HG02981 (cell line): ENCODE measurements around the gene POMGNT1.
"Not testable (repeated sequence)": the region's sequence is repeated elsewhere in the genome, so short reads cannot be mapped to it uniquely, and the experiment has no call there.

Source experiments
- ATAC-seq: cut with Tn5 transposase; IDR thresholded peaks from one replicate; pipeline ENCODE4 v1.9.1; 2021; ENCODE audit warnings: mild to moderate bottlenecking, moderate library complexity; ENCODE audit not compliant: unreplicated experiment

POMGNT1 gene

DNA sequence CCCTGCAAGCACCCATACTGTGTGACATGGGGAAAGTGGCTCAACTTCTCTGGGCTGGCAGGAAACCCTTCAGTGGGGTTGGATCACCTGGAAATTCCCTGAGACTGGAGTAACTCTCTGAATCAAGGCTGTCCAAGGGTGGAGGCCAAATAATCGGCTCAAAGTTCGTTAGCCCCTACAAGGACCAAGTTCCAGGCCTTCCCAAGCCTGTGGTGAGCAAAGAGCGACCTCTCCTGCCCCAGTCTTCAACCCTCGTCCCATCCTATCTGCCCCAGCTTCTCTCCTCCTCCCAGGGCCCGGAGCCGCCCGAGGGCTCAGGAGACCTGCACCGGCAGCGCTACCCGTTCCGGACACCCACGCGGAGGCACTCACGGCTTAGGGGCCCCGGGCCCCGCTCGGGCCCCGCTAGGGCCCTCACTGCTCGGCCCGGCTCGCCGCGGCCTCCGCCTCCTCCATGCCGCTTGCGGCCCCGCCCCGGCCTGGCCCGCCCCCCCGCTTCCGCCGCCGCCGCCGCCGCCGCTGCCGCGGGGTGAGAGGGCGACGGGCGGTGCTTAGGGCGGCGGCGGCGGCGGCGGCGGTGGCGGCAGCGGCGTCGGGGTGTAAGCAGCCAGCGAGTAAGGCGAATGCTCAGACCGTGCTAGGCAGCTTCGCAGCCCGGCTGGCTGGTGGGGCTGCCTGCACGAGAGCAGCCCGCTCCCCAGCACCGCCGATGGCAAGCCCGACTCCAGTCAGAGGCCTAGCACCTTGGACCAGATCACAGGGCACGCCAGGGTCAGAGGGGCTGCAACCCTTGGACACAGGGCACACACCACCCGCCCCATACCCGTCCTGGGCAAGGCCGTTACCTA, at the start of gene POMGNT1:
Gene POMGNT1 (minus strand): TSS at position 471 of the 848 bp plus-strand sequence. CDS start 613 bp downstream, outside the sequence.
- ATAC-seq = peak; percentile 77

DNA sequence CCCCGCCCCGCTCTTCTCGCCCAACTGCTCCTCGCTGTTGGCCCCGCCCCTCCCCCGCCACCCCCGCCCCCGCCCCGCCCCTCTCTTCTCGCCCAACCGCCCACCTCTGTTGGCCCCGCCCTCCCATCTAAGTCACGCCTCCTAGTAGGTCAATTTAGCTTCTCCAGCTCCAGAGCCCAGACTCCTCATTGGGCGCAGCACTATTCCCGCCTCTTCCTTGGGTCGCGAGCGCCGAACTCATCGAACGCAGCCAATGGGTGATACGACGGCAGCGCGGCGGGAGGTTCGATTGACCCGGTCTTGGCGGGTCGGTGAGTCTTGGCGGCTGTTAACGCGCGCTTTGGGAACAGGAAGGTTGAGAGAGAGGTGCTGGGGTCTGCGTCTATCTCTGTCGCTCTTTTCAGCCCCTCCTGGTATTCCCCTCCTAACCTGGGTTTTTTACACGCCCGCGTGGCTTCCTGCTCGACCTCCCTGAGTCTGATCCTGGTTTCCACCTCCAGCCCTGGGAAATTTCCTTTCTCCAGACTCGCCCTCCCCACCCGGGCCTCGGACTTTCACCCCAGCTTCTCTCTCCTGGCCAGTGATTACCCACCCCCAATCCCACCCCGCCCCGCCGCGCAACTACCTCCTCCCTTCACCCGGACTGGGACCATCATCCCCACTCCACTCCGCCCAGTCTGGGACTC, 49.3 kb upstream of the POMGNT1 start, which contains the start of gene RAD54L:
Gene RAD54L (plus strand): TSS at position 328 of the 686 bp plus-strand sequence. CDS start 643 bp downstream, outside the sequence.
- peak; percentile 95 for ATAC-seq

DNA sequence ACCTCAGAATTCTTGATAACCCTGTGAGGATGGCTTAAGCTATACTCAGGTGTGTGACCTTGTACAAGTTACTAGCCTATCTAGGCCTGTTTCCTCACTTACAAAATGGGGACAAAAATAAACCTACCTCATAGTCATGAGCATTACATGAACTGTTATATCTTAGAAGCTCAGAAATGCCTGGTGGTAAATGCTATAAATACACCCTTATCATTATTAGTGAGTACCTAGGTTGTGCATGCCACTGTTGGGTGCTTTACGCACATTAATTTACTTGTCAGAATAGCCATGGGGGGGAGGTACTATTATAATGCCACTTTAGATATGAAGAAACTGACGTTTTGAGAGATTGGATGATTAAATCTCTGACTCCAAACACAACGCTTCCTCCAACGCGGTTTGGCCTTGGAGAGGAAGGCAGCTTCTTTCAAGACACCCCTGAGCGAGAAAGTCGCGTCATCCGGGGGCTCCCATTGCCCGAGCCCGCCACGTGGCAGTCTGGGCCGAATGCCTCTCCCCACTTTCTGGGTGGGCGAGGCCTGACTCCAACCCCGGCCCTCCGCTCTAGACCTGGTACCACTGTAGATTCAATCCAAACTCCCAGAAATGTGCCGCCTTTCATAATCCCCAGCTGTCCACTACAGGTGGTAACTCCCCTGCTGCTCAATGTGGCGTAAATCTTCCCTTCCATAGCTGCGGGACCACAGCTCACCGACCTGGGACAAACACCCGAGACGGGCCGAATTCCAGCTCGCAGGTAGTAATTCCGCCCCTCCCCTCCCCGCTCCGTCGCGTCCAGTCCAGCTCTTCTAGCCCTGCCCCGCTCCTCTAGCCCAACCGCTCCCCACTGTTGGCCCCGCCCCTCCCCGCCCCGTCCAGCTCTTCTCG, 48.6 kb upstream of the POMGNT1 start:
- ATAC-seq = peak; percentile 51

DNA sequence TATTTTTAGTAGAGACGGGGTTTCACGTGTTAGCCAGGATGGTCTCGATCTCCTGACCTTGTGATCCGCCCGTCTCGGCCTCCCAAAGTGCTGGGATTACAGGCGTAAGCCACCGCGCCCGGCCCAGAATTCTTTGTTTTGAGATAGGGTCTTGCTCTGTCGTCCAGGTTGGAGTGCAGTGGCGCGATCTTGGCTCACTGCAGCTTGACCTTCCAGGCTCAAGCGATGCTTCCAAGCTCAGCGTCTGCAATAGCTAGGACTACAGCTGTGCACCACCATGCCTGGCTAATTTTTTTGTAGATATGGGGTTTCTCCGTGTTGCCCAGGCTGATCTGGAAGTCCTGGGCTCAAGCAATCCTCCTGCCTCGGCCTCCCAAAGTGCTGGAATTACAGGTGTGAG, 47.9 kb upstream of the POMGNT1 start:
- ATAC-seq = not testable (repeated sequence)

DNA sequence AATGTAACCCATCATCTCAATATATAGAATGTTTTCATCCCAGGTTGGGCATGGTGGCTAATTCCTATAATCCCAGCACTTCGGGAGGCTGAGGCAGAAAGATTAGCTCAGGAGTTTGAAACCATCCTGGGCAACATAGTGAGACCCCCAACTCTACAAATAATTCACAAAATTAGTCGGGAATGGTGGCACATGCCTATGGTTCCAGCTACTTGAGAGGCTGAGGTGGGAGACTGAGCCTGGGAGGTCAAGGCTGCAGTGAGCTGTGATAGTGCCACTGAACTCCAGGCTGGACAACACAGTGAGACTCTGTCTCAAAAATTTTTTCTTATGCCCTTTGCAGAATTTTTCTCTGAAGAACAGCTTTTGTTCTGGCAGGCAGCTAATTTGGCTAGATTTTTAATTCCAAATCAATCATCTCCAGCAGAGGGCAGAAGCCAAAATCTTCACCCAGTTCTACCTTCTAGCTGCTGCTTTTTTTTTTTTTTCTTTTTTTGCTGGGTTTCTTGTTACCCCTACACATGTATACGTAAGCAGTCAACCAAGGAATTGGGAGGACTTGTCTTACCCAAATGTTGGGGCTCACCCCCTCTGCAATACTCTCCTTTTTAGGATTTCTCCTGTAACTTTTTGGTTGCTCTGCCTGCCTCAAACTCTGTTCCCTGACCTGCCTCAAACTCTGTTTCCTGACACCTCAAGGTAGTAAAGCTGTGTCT, 46.6 kb upstream of the POMGNT1 start:
- ATAC-seq = no peak

DNA sequence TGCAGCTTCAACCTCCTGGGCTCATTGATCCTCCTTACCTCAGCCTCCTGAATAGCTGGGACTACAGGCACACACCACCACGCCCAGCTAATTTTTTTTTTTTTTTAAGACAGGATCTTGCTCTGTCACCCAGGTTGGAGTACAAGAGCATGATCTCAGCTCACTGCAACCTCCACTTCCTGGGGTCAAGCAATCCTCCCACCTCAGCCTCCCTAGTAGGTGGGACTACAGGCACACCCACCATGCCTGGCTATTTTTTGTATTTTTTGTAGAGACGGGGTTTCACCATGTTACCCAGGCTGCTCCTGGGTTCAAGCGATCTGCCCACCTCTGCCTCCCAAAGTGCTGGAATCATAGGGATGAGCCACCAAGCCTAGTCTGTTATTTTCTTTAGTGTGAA, 45.6 kb upstream of the POMGNT1 start:
- ATAC-seq = not testable (repeated sequence)

DNA sequence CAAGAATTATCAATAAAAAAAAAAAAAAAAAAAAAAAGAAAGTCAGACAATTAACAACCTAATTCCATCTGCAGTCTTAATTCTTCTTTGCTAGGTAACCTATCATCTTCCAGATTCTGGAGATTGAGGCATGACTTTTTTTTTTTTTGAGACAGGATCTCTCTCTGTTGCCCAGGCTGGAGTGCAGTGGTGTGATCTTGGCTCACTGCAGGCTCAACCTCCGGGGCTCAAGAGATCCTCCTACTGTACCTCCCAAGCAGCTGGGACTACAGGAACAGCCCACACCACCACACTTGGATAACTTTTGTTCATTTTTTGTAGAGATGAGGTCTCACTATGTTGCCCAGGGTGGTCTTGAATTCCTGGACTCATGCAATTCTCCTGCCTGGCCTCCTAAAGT, 44.7 kb upstream of the POMGNT1 start:
- no peak for ATAC-seq

DNA sequence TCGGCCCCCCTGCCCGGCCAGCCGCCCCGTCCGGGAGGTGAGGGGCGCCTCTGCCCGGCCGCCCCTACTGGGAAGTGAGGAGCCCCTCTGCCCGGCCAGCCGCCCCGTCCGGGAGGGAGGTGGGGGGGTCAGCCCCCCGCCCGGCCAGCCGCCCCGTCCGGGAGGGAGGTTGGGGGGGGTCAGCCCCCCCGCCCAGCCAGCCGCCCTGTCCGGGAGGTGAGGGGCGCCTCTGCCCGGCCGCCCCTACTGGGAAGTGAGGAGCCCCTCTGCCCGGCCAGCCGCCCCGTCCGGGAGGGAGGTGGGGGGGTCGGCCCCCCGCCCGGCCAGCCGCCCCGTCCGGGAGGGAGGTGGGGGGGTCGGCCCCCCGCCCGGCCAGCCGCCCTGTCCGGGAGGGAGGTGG, 43.5 kb upstream of the POMGNT1 start:
- ATAC-seq = not testable (repeated sequence)

DNA sequence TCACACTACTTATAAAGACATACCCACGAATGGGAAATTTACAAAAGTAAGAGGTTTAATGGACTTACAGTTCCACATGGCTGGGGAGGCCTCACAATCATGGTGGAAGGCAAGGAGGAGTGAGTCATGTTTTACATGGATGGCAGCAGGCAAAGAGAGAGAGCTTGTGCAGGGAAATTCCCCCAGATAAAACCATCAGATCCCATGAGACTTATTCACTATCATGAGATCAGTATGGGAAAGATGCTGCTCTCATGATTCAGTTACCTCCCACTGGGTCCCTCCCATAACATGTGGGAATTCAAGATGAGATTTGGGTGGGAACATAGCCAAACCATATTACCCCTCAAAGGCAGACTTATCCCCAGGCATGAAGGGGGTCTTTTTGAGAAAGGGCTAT, 40.6 kb upstream of the POMGNT1 start:
- not testable (repeated sequence) for ATAC-seq

DNA sequence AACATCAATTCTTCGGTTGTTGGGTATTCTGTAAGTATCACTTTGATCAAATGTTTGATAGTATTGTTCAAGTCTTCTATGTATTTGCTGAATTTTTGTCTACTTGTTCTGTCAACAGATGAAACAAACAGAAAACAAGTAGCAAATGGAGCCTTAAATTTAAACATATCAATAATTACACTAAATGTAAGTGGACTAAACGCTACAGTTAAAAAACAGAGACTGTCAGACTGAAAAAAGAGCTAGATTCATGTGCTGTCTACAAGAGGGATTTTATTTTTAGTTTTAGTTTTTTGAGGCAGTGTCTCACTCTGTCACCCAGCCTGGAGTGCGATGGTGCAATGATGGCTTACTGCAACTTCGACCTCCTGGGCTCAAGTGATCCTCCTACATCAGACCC, 38.6 kb upstream of the POMGNT1 start:
- ATAC-seq = no peak

DNA sequence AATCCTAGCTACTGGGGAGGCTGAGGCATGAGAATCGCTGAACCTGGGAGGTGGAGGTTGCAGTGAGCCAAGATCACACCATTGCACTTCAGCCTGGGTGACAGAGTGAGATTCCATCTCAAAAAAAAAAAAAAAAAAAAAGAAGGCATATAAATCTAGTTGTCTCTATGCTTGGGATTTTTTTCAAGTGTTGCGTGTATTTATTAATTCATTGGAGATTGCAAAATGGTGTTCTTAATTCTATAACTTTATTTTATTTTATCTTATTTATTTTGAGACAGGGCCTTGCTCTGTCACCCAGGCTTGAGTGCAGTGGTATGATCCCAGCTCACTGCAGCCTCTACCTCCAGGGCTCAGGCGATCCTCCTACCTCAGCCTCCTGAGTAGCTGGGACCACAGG, 33.0 kb upstream of the POMGNT1 start:
- not testable (repeated sequence) for ATAC-seq

DNA sequence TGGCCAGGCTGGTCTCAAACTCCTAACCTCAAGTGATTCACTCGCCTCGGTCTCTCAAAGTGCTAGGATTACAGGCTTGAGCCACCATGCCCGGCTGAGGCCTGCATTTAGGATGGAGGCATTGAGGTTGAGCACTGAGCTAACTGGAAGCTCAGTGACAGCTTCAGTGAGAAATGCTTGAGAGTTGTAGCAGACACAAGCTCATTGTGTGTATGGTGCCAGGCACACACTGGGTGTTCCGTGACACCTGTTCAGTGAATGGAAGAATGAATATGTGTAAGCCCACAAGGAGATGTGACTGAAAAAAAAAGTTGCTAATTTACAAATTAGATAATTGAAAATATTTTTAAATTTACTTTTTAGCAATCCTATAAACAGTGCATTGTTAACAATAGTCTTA, 26.7 kb upstream of the POMGNT1 start:
- ATAC-seq = no peak

DNA sequence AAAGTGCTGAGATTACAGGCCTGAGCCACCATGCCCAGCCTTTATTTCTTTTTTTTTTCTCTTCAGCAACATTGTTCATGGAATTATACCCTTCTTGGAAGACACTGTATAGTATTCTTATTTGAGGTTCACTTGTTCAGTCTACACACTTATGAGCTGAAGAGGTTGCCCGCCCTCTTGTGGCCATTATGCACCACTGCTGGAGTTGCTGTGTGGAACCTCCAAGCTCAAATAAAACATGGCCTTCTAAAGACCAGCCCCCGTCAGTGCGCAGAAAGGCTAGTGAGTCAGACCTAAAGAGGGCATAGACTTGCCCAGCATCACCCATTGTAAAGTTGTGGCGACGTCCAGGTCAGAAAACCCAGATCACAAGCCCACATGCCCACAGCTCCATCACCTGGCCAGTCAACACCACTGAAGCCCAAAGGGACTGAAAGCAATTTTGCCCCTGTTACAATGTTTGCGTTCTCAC, 25.3 kb upstream of the POMGNT1 start:
- peak; percentile 80 for ATAC-seq

DNA sequence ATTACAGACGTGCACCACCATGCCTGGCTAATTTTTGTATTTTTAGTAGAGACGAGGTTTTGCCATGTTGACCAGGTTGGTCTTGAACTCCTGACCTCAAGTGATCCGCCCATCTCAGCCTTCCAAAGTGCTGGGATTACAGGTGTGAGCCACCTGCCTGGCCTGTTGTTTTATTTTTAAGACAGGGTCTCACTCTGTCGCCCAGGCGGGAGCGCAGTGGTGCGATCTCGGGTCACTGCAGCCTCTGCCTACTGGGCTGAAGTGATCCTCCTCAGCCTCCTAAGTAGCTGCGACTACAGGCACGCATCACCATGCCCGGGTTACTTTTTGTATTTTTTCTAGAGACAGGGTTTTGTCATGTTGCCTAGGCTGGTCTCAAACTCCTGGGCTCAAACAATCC, 24.8 kb upstream of the POMGNT1 start:
- ATAC-seq = not testable (repeated sequence)

DNA sequence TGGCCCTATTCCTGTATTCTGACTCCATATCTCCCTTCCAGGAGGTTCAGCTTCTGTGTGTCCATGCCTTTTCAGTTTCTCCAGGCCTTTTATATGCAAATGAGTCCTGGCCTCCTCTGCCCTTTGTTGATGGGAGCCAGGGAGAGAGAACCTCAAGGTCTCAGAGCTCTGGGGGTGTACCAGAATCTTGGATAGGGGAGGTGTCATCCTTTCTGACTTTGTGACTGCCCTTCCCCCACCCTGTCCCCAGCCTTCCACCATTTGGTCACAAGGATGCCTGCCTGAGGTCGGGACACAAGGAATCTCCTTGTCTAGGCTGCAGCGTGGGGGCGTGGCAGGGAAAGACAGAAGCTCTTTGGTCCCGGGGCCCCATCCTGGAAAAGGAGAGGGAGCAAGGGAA, 23.5 kb upstream of the POMGNT1 start:
- ATAC-seq = no peak

DNA sequence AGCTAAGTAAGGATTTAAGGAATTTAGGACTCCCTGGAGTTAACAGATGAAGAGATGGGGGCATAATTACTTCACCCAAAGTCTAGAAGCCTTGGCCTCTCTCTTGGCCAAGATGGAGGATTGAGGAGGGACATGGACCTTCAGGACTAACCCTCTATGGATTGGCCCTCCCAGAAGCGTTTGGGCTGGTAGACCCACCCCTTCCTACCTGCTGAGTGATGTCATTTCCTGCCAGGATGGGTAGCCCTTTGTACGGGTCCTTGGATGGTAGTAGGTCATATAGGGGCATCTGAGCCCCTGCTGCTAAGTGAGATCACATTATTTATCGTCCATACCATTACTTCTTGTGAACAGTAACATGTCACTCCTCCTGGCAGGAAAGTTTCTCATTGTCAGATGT, 22.6 kb upstream of the POMGNT1 start:
- ATAC-seq = no peak

DNA sequence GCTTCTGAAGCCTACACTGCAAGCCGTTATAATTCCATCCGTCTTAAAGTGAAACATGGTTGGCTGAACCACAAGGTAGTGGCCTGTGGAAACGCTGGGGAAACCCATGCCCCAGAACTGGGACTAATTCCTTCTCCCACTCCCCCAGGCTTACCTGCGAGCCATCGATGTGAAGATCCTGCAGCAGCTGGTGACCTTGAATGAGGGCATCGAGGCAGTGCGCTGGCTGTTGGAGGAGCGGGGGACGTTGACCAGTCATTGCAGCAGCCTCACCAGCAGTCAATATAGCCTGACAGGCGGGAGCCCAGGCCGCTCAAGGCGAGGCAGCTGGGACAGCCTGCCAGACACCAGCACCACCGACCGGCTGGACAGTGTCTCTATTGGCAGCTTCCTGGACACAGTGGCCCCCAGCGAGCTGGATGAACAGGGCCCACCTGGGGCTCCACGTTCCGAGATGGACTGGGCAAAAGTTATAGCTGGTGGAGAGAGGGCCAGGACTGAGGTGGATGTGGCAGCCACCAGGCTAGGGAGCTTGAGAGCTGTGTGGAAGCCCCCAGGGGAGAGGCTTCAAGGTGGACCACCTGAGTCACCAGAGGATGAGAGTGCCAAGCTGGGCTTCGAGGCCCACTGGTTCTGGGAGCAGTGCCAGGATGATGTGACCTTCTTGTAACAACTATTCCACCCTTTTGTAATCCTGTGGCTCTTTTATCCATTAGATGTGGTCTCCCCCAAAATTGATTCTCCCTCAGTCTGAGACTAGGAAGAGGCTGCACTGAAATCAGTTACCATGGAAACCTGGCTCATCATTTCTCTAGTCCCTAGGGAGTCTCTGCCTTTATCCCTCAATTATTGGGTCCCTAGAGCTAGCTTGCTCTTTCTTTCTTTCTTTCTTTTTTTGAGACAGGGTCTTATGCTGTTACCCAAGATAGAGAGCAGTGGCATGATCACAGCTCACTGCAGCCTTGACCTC, 21.6 kb upstream of the POMGNT1 start:
- no peak for ATAC-seq

DNA sequence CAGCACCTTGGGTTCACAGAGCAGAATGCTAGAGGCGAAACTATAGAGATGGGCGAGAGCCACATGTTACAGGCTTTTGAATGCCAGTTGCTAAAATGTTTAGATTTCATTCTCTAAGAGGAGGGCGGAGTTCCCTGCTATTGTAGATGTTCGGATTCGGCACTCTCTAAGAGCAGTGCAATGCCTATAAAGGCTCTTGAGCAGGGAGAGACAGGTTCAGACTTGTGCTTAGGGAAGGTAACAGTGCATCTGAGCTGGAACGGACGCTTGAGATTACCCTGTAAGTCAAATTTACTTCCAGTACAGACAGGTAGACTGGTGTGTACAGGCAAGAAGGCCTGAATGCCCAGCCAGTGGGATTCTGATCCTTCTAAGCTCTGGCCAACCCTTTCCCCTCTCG, 20.2 kb upstream of the POMGNT1 start:
- no peak for ATAC-seq

DNA sequence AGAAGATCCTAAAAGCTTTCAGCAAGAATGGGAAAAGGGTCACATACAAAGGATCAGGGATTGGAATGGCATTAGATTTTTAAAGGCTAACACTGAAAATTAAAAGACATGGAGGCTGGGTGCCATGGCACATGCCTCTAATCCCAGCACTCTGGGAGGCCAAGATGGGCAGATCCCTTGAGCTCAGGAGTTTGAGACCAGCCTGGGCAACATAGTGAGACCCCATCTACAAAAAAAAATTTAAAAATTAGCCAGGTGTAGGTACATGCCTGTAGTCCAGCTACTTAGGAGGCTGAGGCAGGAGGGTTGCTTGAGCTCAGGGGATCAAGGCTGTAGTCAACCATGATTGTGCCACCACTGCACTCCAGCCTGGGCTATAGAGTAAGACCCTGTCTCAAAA, 17.3 kb upstream of the POMGNT1 start:
- ATAC-seq = no peak
